ENCODE data around the gene DGKG.

- TF ChIP-seq CTCF (IDR thresholded peaks at IDR 0.05; ENCODE audit: insufficient read depth, low read length), result no peak
- no peak for TF ChIP-seq POLR2AphosphoS5 (IDR thresholded peaks at IDR 0.05; ENCODE audit: low read depth)
- TF ChIP-seq, protein P1, sequence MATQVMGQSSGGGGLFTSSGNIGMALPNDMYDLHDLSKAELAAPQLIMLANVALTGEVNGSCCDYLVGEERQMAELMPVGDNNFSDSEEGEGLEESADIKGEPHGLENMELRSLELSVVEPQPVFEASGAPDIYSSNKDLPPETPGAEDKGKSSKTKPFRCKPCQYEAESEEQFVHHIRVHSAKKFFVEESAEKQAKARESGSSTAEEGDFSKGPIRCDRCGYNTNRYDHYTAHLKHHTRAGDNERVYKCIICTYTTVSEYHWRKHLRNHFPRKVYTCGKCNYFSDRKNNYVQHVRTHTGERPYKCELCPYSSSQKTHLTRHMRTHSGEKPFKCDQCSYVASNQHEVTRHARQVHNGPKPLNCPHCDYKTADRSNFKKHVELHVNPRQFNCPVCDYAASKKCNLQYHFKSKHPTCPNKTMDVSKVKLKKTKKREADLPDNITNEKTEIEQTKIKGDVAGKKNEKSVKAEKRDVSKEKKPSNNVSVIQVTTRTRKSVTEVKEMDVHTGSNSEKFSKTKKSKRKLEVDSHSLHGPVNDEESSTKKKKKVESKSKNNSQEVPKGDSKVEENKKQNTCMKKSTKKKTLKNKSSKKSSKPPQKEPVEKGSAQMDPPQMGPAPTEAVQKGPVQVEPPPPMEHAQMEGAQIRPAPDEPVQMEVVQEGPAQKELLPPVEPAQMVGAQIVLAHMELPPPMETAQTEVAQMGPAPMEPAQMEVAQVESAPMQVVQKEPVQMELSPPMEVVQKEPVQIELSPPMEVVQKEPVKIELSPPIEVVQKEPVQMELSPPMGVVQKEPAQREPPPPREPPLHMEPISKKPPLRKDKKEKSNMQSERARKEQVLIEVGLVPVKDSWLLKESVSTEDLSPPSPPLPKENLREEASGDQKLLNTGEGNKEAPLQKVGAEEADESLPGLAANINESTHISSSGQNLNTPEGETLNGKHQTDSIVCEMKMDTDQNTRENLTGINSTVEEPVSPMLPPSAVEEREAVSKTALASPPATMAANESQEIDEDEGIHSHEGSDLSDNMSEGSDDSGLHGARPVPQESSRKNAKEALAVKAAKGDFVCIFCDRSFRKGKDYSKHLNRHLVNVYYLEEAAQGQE (IDR thresholded peaks at IDR 0.05; ENCODE audit: insufficient replicate concordance, low read depth), result no peak
- TF ChIP-seq GABPA (IDR thresholded peaks at IDR 0.05; ENCODE audit: low read depth), result no peak
- no peak for TF ChIP-seq SPI1 (IDR thresholded peaks at IDR 0.05; ENCODE audit: borderline replicate concordance, low read depth)
Measured at GRCh38 chr3:186128158-186128557, 233.9 kb downstream of the DGKG start.

Data from HL-60 (cell line).